BE2C (cell line): ENCODE measurements around the gene SLC30A4.
A peak's percentile ranks its signal among the peaks of the same experiment; 100 is the strongest.

Source experiments
- DNase-seq: peaks from one replicate; pipeline ENCODE4 v3.0.0-alpha.2; 2020
- H3K27me3 ChIP-seq: fragments of 250-450 bp; sonication (Bioruptor Pico); 2 replicates; pipeline ENCODE4 v1.5.1; 2020; ENCODE audit warnings: mild to moderate bottlenecking
- H3K36me3 ChIP-seq: fragments of 250-450 bp; sonication (Bioruptor Pico); 2 replicates; pipeline ENCODE4 v1.5.1; 2020; ENCODE audit warnings: mild to moderate bottlenecking
- H3K4me1 ChIP-seq: fragments of 250-450 bp; sonication (Bioruptor Pico); 2 replicates; pipeline ENCODE4 v1.5.1; 2020
- H3K4me3 ChIP-seq: 2 replicates; pipeline ENCODE4 v1.5.1; 2011; ENCODE audit warnings: low read depth, low read length
- H3K9me3 ChIP-seq: fragments of 250-450 bp; sonication (Bioruptor Pico); 2 replicates; pipeline ENCODE4 v1.5.1; 2020
- CTCF ChIP-seq: IDR thresholded peaks from 2 replicates; pipeline ENCODE4 v1.5.1; 2012; ENCODE audit warnings: mild to moderate bottlenecking, low read depth, low read length

SLC30A4 gene

GRCh38 chr15:45548753-45549520 lies 26.4 kb upstream of the SLC30A4 start:
- DNase-seq, result peak; percentile 88
- no peaks in the 10 kb centered on the region for H3K36me3 ChIP-seq

GRCh38 chr15:45546789-45547188 lies 24.2 kb upstream of the SLC30A4 start:
- H3K4me3 ChIP-seq, result no peak overlapping the region
- H3K4me1 ChIP-seq, result peaks cover 12% of the 10 kb centered on the region
- no peaks in the 10 kb centered on the region for H3K27me3 ChIP-seq
- H3K9me3 ChIP-seq, result no peaks in the 10 kb centered on the region
- no peak for DNase-seq
- TF ChIP-seq CTCF, result no peak
- H3K36me3 ChIP-seq, result no peaks in the 10 kb centered on the region

More at GRCh38 chr15:45548753-45549520, 26.4 kb upstream of the SLC30A4 start:
- H3K4me3 ChIP-seq, result peak overlapping the region; percentile 66
- H3K4me1 ChIP-seq, result peaks cover 12% of the 10 kb centered on the region
- no peaks in the 10 kb centered on the region for H3K9me3 ChIP-seq
- no peak for TF ChIP-seq CTCF
- no peaks in the 10 kb centered on the region for H3K27me3 ChIP-seq

GRCh38 chr15:45544266-45545023 lies 21.9 kb upstream of the SLC30A4 start:
- DNase-seq, result no peak
- Histone ChIP-seq H3K9me3 (no peaks in the 10 kb centered on the region), H3K4me3 (no peak overlapping the region), H3K27me3 (no peaks in the 10 kb centered on the region), H3K36me3 (no peaks in the 10 kb centered on the region), H3K4me1 (peaks cover 8% of the 10 kb centered on the region)
- TF ChIP-seq CTCF, result no peak

- no peaks in the 10 kb centered on the region for H3K27me3 ChIP-seq
- H3K9me3 ChIP-seq, result no peaks in the 10 kb centered on the region
- H3K4me3 ChIP-seq, result no peak overlapping the region
- H3K36me3 ChIP-seq, result no peaks in the 10 kb centered on the region
- H3K4me1 ChIP-seq, result no peaks in the 10 kb centered on the region
- no peak for DNase-seq
- no peak for TF ChIP-seq CTCF
These were observed 20.5 kb upstream of the SLC30A4 start for GRCh38 chr15:45543051-45543450.

GRCh38 chr15:45540531-45540930 lies 18.0 kb upstream of the SLC30A4 start:
- TF ChIP-seq CTCF, result no peak
- no peak overlapping the region for H3K4me3 ChIP-seq
- H3K36me3 ChIP-seq, result no peaks in the 10 kb centered on the region
- DNase-seq, result no peak
- H3K9me3 ChIP-seq, result no peaks in the 10 kb centered on the region
- no peaks in the 10 kb centered on the region for H3K27me3 ChIP-seq
- no peaks in the 10 kb centered on the region for H3K4me1 ChIP-seq

GRCh38 chr15:45539680-45540079 lies 17.1 kb upstream of the SLC30A4 start:
- TF ChIP-seq CTCF, result no peak
- no peaks in the 10 kb centered on the region for H3K4me1 ChIP-seq
- H3K9me3 ChIP-seq, result no peaks in the 10 kb centered on the region
- H3K4me3 ChIP-seq, result no peak overlapping the region
- DNase-seq, result no peak
- no peaks in the 10 kb centered on the region for H3K36me3 ChIP-seq
- H3K27me3 ChIP-seq, result no peaks in the 10 kb centered on the region
